GM19025 (cell line): ENCODE measurements around the gene FAM72A.
"Not testable (repeated sequence)": the region's sequence is repeated elsewhere in the genome, so short reads cannot be mapped to it uniquely, and the experiment has no call there.

ENCODE experiments used
- ATAC-seq: cut with Tn5 transposase; IDR thresholded peaks from one replicate; pipeline ENCODE4 v1.9.1; 2021; ENCODE audit warnings: mild to moderate bottlenecking, low read depth, moderate library complexity; ENCODE audit not compliant: unreplicated experiment

The FAM72A gene

GRCh38 chr1:206218285-206218684, 15.6 kb upstream of the FAM72A start:
- not testable (repeated sequence) for ATAC-seq

GRCh38 chr1:206215600-206216392, 13.2 kb upstream of the FAM72A start:
- ATAC-seq, result not testable (repeated sequence)

GRCh38 chr1:206210802-206211201, 8.2 kb upstream of the FAM72A start:
- ATAC-seq, result not testable (repeated sequence)

GRCh38 chr1:206205569-206205968, 2.9 kb upstream of the FAM72A start:
- ATAC-seq, result not testable (repeated sequence)

- not testable (repeated sequence) for ATAC-seq
These were observed 2.2 kb upstream of the FAM72A start for GRCh38 chr1:206204871-206205270.

- ATAC-seq, result not testable (repeated sequence)
These were observed 1.5 kb upstream of the FAM72A start for GRCh38 chr1:206204159-206204511.

GRCh38 chr1:206203364-206204158, 922 bp upstream of the FAM72A start, which contains the start of gene SRGAP2:
TSS of gene SRGAP2 (plus strand) at chr1:206203541. CDS start at chr1:206205971, 2,430 bp downstream.
- not testable (repeated sequence) for ATAC-seq

GRCh38 chr1:206196748-206197424, 5.8 kb downstream of the FAM72A start:
- not testable (repeated sequence) for ATAC-seq

- ATAC-seq, result not testable (repeated sequence)
These were observed 7.5 kb downstream of the FAM72A start for GRCh38 chr1:206195182-206195581.

- ATAC-seq, result not testable (repeated sequence)
These were observed 15.8 kb downstream of the FAM72A start for GRCh38 chr1:206186826-206187225.

GRCh38 chr1:206185778-206186177, 16.9 kb downstream of the FAM72A start:
- ATAC-seq, result not testable (repeated sequence)

- ATAC-seq, result not testable (repeated sequence)
These were observed 18.9 kb downstream of the FAM72A start for GRCh38 chr1:206183788-206184187.

- not testable (repeated sequence) for ATAC-seq
These were observed 20.0 kb downstream of the FAM72A start for GRCh38 chr1:206182368-206183317.

- ATAC-seq, result not testable (repeated sequence)
These were observed 23.0 kb downstream of the FAM72A start for GRCh38 chr1:206179666-206180065.

- not testable (repeated sequence) for ATAC-seq
These were observed 24.3 kb downstream of the FAM72A start for GRCh38 chr1:206178061-206178989.

- not testable (repeated sequence) for ATAC-seq
These were observed 26.5 kb downstream of the FAM72A start for GRCh38 chr1:206176114-206176502.

GRCh38 chr1:206175459-206176113, 27.1 kb downstream of the FAM72A start:
- ATAC-seq, result not testable (repeated sequence)
